Activated naive CD4-positive, alpha-beta T cell treated with anti-CD3 and anti-CD28 coated beads, Interleukin-2, amount 10 ng/mL, durations not matched to agents 7 days and 5 days (primary cell): ENCODE data around the gene HLA-E.
"Not testable (repeated sequence)": the region's sequence is repeated elsewhere in the genome, so short reads cannot be mapped to it uniquely, and the experiment has no call there.

ENCODE experiments used
- CTCF ChIA-PET: fragments of 350-600 bp; sonication (Branson Sonifier 250); formaldehyde crosslinking; loops from one replicate; lab custom pipeline; 2021; ENCODE audit warnings: antibody characterized with exemption; lab: Charles Lee
- DNase-seq: peaks from one replicate; pipeline ENCODE4 v3.0.0-alpha.2; 2020
- H3K27ac Mint-ChIP-seq: one replicate; pipeline ENCODE4 v1.8.0; 2021; ENCODE audit warnings: mild to moderate bottlenecking, moderate library complexity, mixed read lengths
- H3K27me3 Mint-ChIP-seq: one replicate; pipeline ENCODE4 v1.8.0; 2021; ENCODE audit warnings: mild to moderate bottlenecking, mixed read lengths
- H3K36me3 Mint-ChIP-seq: one replicate; pipeline ENCODE4 v1.8.0; 2021; ENCODE audit warnings: mixed read lengths
- H3K4me1 Mint-ChIP-seq: one replicate; pipeline ENCODE4 v1.8.0; 2021; ENCODE audit warnings: mixed read lengths
- H3K4me3 Mint-ChIP-seq: one replicate; pipeline ENCODE4 v1.8.0; 2021; ENCODE audit warnings: mild to moderate bottlenecking, moderate library complexity, mixed read lengths
- H3K9me3 Mint-ChIP-seq: one replicate; pipeline ENCODE4 v1.8.0; 2021; ENCODE audit warnings: mixed read lengths

The HLA-E gene

GRCh38 chr6:30500421-30501355, 11.4 kb downstream of the HLA-E start:
- Mint-ChIP-seq H3K4me1 (peaks cover 40% of the 10 kb centered on the region), H3K9me3 (no peaks in the 10 kb centered on the region), H3K36me3 (peaks cover 1% of the 10 kb centered on the region), H3K27me3 (no peaks in the 10 kb centered on the region), H3K4me3 (peak overlapping the region; percentile 64), H3K27ac (peak overlapping the region; percentile 72)
- no peak for DNase-seq
- CTCF ChIA-PET, result interaction anchor here (0.7 to 3.4 kb wide), 9 partner anchors 9 to 144 kb away, joined by 3 to 31 read pairs (median 4); no protein-coding TSS in a partner anchor

GRCh38 chr6:30507849-30508827, 18.8 kb downstream of the HLA-E start:
- Mint-ChIP-seq H3K9me3 (no peaks in the 10 kb centered on the region), H3K27ac (peak overlapping the region; percentile 91), H3K27me3 (no peaks in the 10 kb centered on the region), H3K36me3 (peaks cover 5% of the 10 kb centered on the region), H3K4me1 (peaks cover 61% of the 10 kb centered on the region), H3K4me3 (peak overlapping the region; percentile 49)
- CTCF ChIA-PET, result interaction anchor here (1.2 to 2.5 kb wide), 6 partner anchors 14 to 34 kb away, joined by 3 to 15 read pairs (median 7); no protein-coding TSS in a partner anchor
- no peak for DNase-seq

GRCh38 chr6:30508890-30509736, 19.8 kb downstream of the HLA-E start:
- Mint-ChIP-seq H3K9me3 (no peaks in the 10 kb centered on the region), H3K4me1 (peaks cover 66% of the 10 kb centered on the region), H3K27ac (peak overlapping the region; percentile 91), H3K27me3 (no peaks in the 10 kb centered on the region), H3K36me3 (peaks cover 5% of the 10 kb centered on the region), H3K4me3 (peak overlapping the region; percentile 49)
- CTCF ChIA-PET, result interaction anchor here (1.0 to 2.5 kb wide), 9 partner anchors 8 to 34 kb away, joined by 3 to 15 read pairs (median 4); no protein-coding TSS in a partner anchor
- DNase-seq, result peak; percentile 41

GRCh38 chr6:30510419-30511168, 21.3 kb downstream of the HLA-E start:
- Mint-ChIP-seq H3K9me3 (no peaks in the 10 kb centered on the region), H3K27ac (peak overlapping the region; percentile 72), H3K36me3 (peaks cover 6% of the 10 kb centered on the region), H3K4me1 (peaks cover 80% of the 10 kb centered on the region), H3K27me3 (no peaks in the 10 kb centered on the region), H3K4me3 (no peak overlapping the region)
- DNase-seq, result no peak
- CTCF ChIA-PET, result interaction anchor here (0.6 to 2.5 kb wide), 7 partner anchors 10 to 33 kb away, joined by 3 to 13 read pairs (median 4); no protein-coding TSS in a partner anchor

- peak overlapping the region; percentile 62 for H3K27ac Mint-ChIP-seq
- DNase-seq, result no peak
- H3K36me3 Mint-ChIP-seq, result peaks cover 6% of the 10 kb centered on the region
- no peaks in the 10 kb centered on the region for H3K9me3 Mint-ChIP-seq
- CTCF ChIA-PET, result interaction anchor here (0.6 to 2.5 kb wide), 5 partner anchors 10 to 30 kb away, joined by 3 to 13 read pairs (median 4); no protein-coding TSS in a partner anchor
- peaks cover 82% of the 10 kb centered on the region for H3K4me1 Mint-ChIP-seq
- H3K27me3 Mint-ChIP-seq, result no peaks in the 10 kb centered on the region
- H3K4me3 Mint-ChIP-seq, result peak overlapping the region; percentile 9
Observed at GRCh38 chr6:30511169-30511546, 21.8 kb downstream of the HLA-E start.

- H3K36me3 Mint-ChIP-seq, result peaks cover 7% of the 10 kb centered on the region
- DNase-seq, result no peak
- H3K4me1 Mint-ChIP-seq, result peaks cover 82% of the 10 kb centered on the region
- H3K27ac Mint-ChIP-seq, result no peak overlapping the region
- no peak overlapping the region for H3K4me3 Mint-ChIP-seq
- peaks cover 4% of the 10 kb centered on the region for H3K9me3 Mint-ChIP-seq
- CTCF ChIA-PET, result interaction anchor here (1.0 to 1.6 kb wide), 3 partner anchors 16 to 31 kb away, joined by 3 read pairs; no protein-coding TSS in a partner anchor
- H3K27me3 Mint-ChIP-seq, result no peaks in the 10 kb centered on the region
Observed at GRCh38 chr6:30513451-30513850, 24.1 kb downstream of the HLA-E start.

- DNase-seq, result no peak
- H3K27ac Mint-ChIP-seq, result peak overlapping the region; percentile 100
- H3K4me3 Mint-ChIP-seq, result peak overlapping the region; percentile 78
- no peaks in the 10 kb centered on the region for H3K27me3 Mint-ChIP-seq
- CTCF ChIA-PET, result interaction anchor here (1.3 kb wide), 1 partner anchor 15 kb away, joined by 3 read pairs; no protein-coding TSS in a partner anchor
- peaks cover 19% of the 10 kb centered on the region for H3K36me3 Mint-ChIP-seq
- peaks cover 74% of the 10 kb centered on the region for H3K4me1 Mint-ChIP-seq
- H3K9me3 Mint-ChIP-seq, result peaks cover 14% of the 10 kb centered on the region
Observed at GRCh38 chr6:30515106-30515505, 25.8 kb downstream of the HLA-E start.

- peaks cover 70% of the 10 kb centered on the region for H3K4me1 Mint-ChIP-seq
- peaks cover 21% of the 10 kb centered on the region for H3K9me3 Mint-ChIP-seq
- CTCF ChIA-PET, result interaction anchor here (0.6 to 3.0 kb wide), 9 partner anchors 12 to 42 kb away, joined by 3 to 13 read pairs (median 4); no protein-coding TSS in a partner anchor
- peak overlapping the region; percentile 100 for H3K27ac Mint-ChIP-seq
- H3K27me3 Mint-ChIP-seq, result no peaks in the 10 kb centered on the region
- H3K4me3 Mint-ChIP-seq, result peak overlapping the region; percentile 78
- peak; percentile 95 for DNase-seq
- peaks cover 26% of the 10 kb centered on the region for H3K36me3 Mint-ChIP-seq
Observed at GRCh38 chr6:30515944-30516753, 26.8 kb downstream of the HLA-E start.

- peaks cover 31% of the 10 kb centered on the region for H3K36me3 Mint-ChIP-seq
- not testable (repeated sequence) for DNase-seq, H3K27me3 Mint-ChIP-seq
- H3K4me1 Mint-ChIP-seq, result peaks cover 69% of the 10 kb centered on the region
- H3K9me3 Mint-ChIP-seq, result peaks cover 24% of the 10 kb centered on the region
- H3K27ac Mint-ChIP-seq, result peak overlapping the region; percentile 100
- CTCF ChIA-PET, result interaction anchor here (0.6 to 3.0 kb wide), 9 partner anchors 11 to 43 kb away, joined by 3 to 13 read pairs (median 4); no protein-coding TSS in a partner anchor
- peak overlapping the region; percentile 78 for H3K4me3 Mint-ChIP-seq
Observed at GRCh38 chr6:30516754-30517076, 27.4 kb downstream of the HLA-E start.

- DNase-seq, H3K4me3 Mint-ChIP-seq, H3K27me3 Mint-ChIP-seq: not testable (repeated sequence)
- CTCF ChIA-PET, result interaction anchor here (0.7 to 3.0 kb wide), 6 partner anchors 11 to 76 kb away, joined by 3 to 13 read pairs (median 4); no protein-coding TSS in a partner anchor
- peaks cover 41% of the 10 kb centered on the region for H3K36me3 Mint-ChIP-seq
- peaks cover 66% of the 10 kb centered on the region for H3K4me1 Mint-ChIP-seq
- H3K9me3 Mint-ChIP-seq, result peaks cover 35% of the 10 kb centered on the region
- peak overlapping the region; percentile 100 for H3K27ac Mint-ChIP-seq
Observed at GRCh38 chr6:30517767-30518504, 28.6 kb downstream of the HLA-E start.

GRCh38 chr6:30518505-30519145, 29.3 kb downstream of the HLA-E start:
- DNase-seq, result peak; percentile 69
- Mint-ChIP-seq H3K9me3 (peaks cover 40% of the 10 kb centered on the region), H3K36me3 (peaks cover 43% of the 10 kb centered on the region), H3K27ac (peak overlapping the region; percentile 100), H3K4me1 (peaks cover 63% of the 10 kb centered on the region)
- CTCF ChIA-PET, result interaction anchor here (0.9 to 3.0 kb wide), 3 partner anchors 11 to 23 kb away, joined by 4 to 13 read pairs (median 6); no protein-coding TSS in a partner anchor
- H3K27me3 Mint-ChIP-seq, H3K4me3 Mint-ChIP-seq: not testable (repeated sequence)
